ENCODE results near the gene DACT2. TPM values are rescaled to one million over a fixed set of nuclear protein-coding genes. Genes with fewer than 3 reads are reported as not detected.

DACT2 gene
- total RNA-seq, 1 donor from 2014 or later = 17.4 TPM

GRCh38 chr6:168276576-168277273 lies 42.9 kb downstream of the DACT2 start:
- DNase-seq (ENCODE audit: extremely low spot score, unreplicated experiment) = no peak
- no peaks in the 10 kb centered on the region for H3K36me3 Mint-ChIP-seq
- no peak for TF ChIP-seq CTCF (conservative IDR thresholded peaks at IDR 0.05)
- peaks cover 31% of the 10 kb centered on the region for H3K4me1 Mint-ChIP-seq (ENCODE audit: unreplicated experiment)
- H3K4me3 Mint-ChIP-seq = no peak overlapping the region
- no peak overlapping the region for H3K27ac Mint-ChIP-seq
- no peaks in the 10 kb centered on the region for H3K9me3 Mint-ChIP-seq
- H3K27me3 Mint-ChIP-seq = peaks cover 38% of the 10 kb centered on the region

GRCh38 chr6:168275168-168275567 lies 44.4 kb downstream of the DACT2 start:
- Mint-ChIP-seq H3K27ac (no peak overlapping the region), H3K4me1 (ENCODE audit: unreplicated experiment) (peaks cover 31% of the 10 kb centered on the region), H3K27me3 (peaks cover 32% of the 10 kb centered on the region), H3K9me3 (no peaks in the 10 kb centered on the region), H3K36me3 (no peaks in the 10 kb centered on the region), H3K4me3 (peak overlapping the region; percentile 41)
- DNase-seq (ENCODE audit: extremely low spot score, unreplicated experiment) = no peak
- TF ChIP-seq CTCF (conservative IDR thresholded peaks at IDR 0.05) = no peak

- no peak for TF ChIP-seq CTCF (conservative IDR thresholded peaks at IDR 0.05)
- peak overlapping the region; percentile 77 for H3K27ac Mint-ChIP-seq
- H3K4me1 Mint-ChIP-seq (ENCODE audit: unreplicated experiment) = peaks cover 31% of the 10 kb centered on the region
- no peak for DNase-seq (ENCODE audit: extremely low spot score, unreplicated experiment)
- H3K4me3 Mint-ChIP-seq = peak overlapping the region; percentile 52
- no peaks in the 10 kb centered on the region for H3K9me3 Mint-ChIP-seq
- peaks cover 31% of the 10 kb centered on the region for H3K27me3 Mint-ChIP-seq
- H3K36me3 Mint-ChIP-seq = no peaks in the 10 kb centered on the region
Observed at GRCh38 chr6:168274037-168274952, 45.3 kb downstream of the DACT2 start.

- no peak for TF ChIP-seq CTCF (conservative IDR thresholded peaks at IDR 0.05)
- H3K4me1 Mint-ChIP-seq (ENCODE audit: unreplicated experiment) = peaks cover 36% of the 10 kb centered on the region
- DNase-seq (ENCODE audit: extremely low spot score, unreplicated experiment) = no peak
- H3K4me3 Mint-ChIP-seq = no peak overlapping the region
- no peaks in the 10 kb centered on the region for H3K36me3 Mint-ChIP-seq
- H3K27me3 Mint-ChIP-seq = peaks cover 27% of the 10 kb centered on the region
- no peak overlapping the region for H3K27ac Mint-ChIP-seq
- no peaks in the 10 kb centered on the region for H3K9me3 Mint-ChIP-seq
Observed at GRCh38 chr6:168273441-168274036, 46.0 kb downstream of the DACT2 start.

GRCh38 chr6:168272415-168273325 lies 46.9 kb downstream of the DACT2 start:
- no peak for DNase-seq (ENCODE audit: extremely low spot score, unreplicated experiment)
- no peak for TF ChIP-seq CTCF (conservative IDR thresholded peaks at IDR 0.05)
- Mint-ChIP-seq H3K4me3 (peak overlapping the region; percentile 36), H3K4me1 (ENCODE audit: unreplicated experiment) (peaks cover 41% of the 10 kb centered on the region), H3K9me3 (no peaks in the 10 kb centered on the region), H3K27me3 (peaks cover 24% of the 10 kb centered on the region), H3K36me3 (no peaks in the 10 kb centered on the region), H3K27ac (peak overlapping the region; percentile 48)

Measured in type B pancreatic cell (in vitro differentiated cells).